ENCODE data around the gene APBA3. TPM values are rescaled to one million over a fixed set of nuclear protein-coding genes. Genes with fewer than 3 reads are reported as not detected.

Gene APBA3
- polyA plus RNA-seq, 2 of the 4 experiments (the other 2 are of a cell fraction), result 5.5 to 10.0 TPM

- H3K4me1 ChIP-seq, result no peaks in the 10 kb centered on the region
- ATAC-seq (no peak; a peak in 1 of 6 replicates), FAIRE-seq (no peak), DNase-seq (ENCODE audit: low read depth in 1 of 2, low spot score in 1 of 2) (no peak)
- WGBS (ENCODE audit: missing lambda C conversion rate), result 68% methylated on average over 16 of the region's 44 CpGs
- no peak for TF ChIP-seq ZSCAN20 (CRISPR knock-in tag; IDR thresholded peaks at IDR 0.05)
- no peak for TF ChIP-seq EHMT2 (IDR thresholded peaks at IDR 0.05; ENCODE audit: low read depth)
- no peak for TF ChIP-seq HEYL (CRISPR knock-in tag; IDR thresholded peaks at IDR 0.05)
- TF ChIP-seq, protein P1, sequence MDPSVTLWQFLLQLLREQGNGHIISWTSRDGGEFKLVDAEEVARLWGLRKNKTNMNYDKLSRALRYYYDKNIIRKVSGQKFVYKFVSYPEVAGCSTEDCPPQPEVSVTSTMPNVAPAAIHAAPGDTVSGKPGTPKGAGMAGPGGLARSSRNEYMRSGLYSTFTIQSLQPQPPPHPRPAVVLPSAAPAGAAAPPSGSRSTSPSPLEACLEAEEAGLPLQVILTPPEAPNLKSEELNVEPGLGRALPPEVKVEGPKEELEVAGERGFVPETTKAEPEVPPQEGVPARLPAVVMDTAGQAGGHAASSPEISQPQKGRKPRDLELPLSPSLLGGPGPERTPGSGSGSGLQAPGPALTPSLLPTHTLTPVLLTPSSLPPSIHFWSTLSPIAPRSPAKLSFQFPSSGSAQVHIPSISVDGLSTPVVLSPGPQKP (IDR thresholded peaks at IDR 0.05; ENCODE audit: low read depth, low read length), result no peak
- no peak for TF ChIP-seq RARB (CRISPR knock-in tag; IDR thresholded peaks at IDR 0.05)
- no peak for TF ChIP-seq JUNB (IDR thresholded peaks at IDR 0.05)
- TF ChIP-seq FOSL2 (IDR thresholded peaks at IDR 0.05), result no peak
- TF ChIP-seq FOSL2 (CRISPR knock-in tag; IDR thresholded peaks at IDR 0.05), result no peak
- TF ChIP-seq, protein P2, sequence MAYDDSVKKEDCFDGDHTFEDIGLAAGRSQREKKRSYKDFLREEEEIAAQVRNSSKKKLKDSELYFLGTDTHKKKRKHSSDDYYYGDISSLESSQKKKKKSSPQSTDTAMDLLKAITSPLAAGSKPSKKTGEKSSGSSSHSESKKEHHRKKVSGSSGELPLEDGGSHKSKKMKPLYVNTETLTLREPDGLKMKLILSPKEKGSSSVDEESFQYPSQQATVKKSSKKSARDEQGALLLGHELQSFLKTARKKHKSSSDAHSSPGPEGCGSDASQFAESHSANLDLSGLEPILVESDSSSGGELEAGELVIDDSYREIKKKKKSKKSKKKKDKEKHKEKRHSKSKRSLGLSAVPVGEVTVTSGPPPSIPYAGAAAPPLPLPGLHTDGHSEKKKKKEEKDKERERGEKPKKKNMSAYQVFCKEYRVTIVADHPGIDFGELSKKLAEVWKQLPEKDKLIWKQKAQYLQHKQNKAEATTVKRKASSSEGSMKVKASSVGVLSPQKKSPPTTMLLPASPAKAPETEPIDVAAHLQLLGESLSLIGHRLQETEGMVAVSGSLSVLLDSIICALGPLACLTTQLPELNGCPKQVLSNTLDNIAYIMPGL (CRISPR knock-in tag; IDR thresholded peaks at IDR 0.05; ENCODE audit: borderline replicate concordance), result no peak
- no peak for TF ChIP-seq NR3C1 (IDR thresholded peaks at IDR 0.05)
- TF ChIP-seq, protein P3, sequence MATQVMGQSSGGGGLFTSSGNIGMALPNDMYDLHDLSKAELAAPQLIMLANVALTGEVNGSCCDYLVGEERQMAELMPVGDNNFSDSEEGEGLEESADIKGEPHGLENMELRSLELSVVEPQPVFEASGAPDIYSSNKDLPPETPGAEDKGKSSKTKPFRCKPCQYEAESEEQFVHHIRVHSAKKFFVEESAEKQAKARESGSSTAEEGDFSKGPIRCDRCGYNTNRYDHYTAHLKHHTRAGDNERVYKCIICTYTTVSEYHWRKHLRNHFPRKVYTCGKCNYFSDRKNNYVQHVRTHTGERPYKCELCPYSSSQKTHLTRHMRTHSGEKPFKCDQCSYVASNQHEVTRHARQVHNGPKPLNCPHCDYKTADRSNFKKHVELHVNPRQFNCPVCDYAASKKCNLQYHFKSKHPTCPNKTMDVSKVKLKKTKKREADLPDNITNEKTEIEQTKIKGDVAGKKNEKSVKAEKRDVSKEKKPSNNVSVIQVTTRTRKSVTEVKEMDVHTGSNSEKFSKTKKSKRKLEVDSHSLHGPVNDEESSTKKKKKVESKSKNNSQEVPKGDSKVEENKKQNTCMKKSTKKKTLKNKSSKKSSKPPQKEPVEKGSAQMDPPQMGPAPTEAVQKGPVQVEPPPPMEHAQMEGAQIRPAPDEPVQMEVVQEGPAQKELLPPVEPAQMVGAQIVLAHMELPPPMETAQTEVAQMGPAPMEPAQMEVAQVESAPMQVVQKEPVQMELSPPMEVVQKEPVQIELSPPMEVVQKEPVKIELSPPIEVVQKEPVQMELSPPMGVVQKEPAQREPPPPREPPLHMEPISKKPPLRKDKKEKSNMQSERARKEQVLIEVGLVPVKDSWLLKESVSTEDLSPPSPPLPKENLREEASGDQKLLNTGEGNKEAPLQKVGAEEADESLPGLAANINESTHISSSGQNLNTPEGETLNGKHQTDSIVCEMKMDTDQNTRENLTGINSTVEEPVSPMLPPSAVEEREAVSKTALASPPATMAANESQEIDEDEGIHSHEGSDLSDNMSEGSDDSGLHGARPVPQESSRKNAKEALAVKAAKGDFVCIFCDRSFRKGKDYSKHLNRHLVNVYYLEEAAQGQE (IDR thresholded peaks at IDR 0.05), result no peak
- TF ChIP-seq ZC3H11A (IDR thresholded peaks at IDR 0.05), result no peak
- no peak for TF ChIP-seq SREBF2 (IDR thresholded peaks at IDR 0.05)
- no peak for TF ChIP-seq HES2 (IDR thresholded peaks at IDR 0.05)
- TF ChIP-seq MAZ (IDR thresholded peaks at IDR 0.05; ENCODE audit: borderline replicate concordance, low read depth, low read length), result no peak
- no peak for TF ChIP-seq HDAC2 (IDR thresholded peaks at IDR 0.05)
- no peak for TF ChIP-seq GATA3 (IDR thresholded peaks at IDR 0.05; ENCODE audit: borderline replicate concordance)
- ChIA-PET POLR2A (interaction anchor here (0.6 kb wide), 1 partner anchor 208 kb away, joined by 7 read pairs; no protein-coding TSS in a partner anchor), CTCF (interaction anchor here (1.8 kb wide), 1 partner anchor 14 kb away, joined by 5 read pairs; no protein-coding TSS in a partner anchor)
- H3K27ac ChIP-seq, result no peak overlapping the region
- no peak overlapping the region for H3K4me2 ChIP-seq
- H3K9me3 ChIP-seq, result peaks cover 19% of the 10 kb centered on the region
- H3K4me3 ChIP-seq, result no peak overlapping the region
These were observed 17.6 kb upstream of the APBA3 start for GRCh38 chr19:3778899-3779723.

GRCh38 chr19:3778104-3778867 lies 16.8 kb upstream of the APBA3 start:
- ChIA-PET CTCF (interaction anchor here (1.8 kb wide), 1 partner anchor 15 kb away, joined by 5 read pairs; no protein-coding TSS in a partner anchor), POLR2A (interaction anchor here (0.6 kb wide), 1 partner anchor 209 kb away, joined by 7 read pairs; no protein-coding TSS in a partner anchor)
- DNase-seq (ENCODE audit: low read depth in 1 of 2, low spot score in 1 of 2) (no peak), ATAC-seq (peak; percentile 37 to 73; a peak in 3 of 6 replicates), FAIRE-seq (no peak)
- TF ChIP-seq NR3C1 (IDR thresholded peaks at IDR 0.05) (no peak), ZFP36 (IDR thresholded peaks at IDR 0.05; ENCODE audit: borderline replicate concordance, partially characterized antibody) (peak; percentile 78)
- WGBS (ENCODE audit: missing lambda C conversion rate), result 42% methylated on average over 12 of the region's 37 CpGs
- peaks cover 19% of the 10 kb centered on the region for H3K9me3 ChIP-seq
- no peaks in the 10 kb centered on the region for H3K4me1 ChIP-seq
- no peak overlapping the region for H3K4me2 ChIP-seq
- no peak overlapping the region for H3K27ac ChIP-seq
- no peak overlapping the region for H3K4me3 ChIP-seq

Data from A549 (cell line).